Measurements from ENCODE around the gene BMPR1B.

DNA sequence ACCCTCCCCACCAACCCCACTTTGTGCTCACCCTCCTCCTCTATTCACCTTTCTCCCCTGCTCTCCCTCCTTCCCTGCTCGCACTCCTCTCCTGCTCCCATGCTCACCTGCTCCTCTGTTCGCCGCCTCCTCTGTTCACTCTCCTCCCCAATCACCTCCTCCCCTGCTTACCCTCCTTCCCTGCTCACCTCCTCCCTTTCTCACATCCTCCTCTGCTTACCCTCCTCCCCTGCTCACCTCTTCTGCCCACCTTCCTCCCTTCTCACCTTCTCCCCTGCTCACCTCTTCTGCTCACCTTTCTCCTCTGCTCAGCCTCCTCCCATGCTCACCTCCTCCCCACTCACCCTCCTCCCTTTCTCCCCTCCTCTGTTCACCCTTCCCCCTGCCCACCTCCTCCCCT is 433.8 kb downstream of the BMPR1B start:
- no peak for TF ChIP-seq POLR2AphosphoS5 (IDR thresholded peaks at IDR 0.05)
- TF ChIP-seq, protein P1, sequence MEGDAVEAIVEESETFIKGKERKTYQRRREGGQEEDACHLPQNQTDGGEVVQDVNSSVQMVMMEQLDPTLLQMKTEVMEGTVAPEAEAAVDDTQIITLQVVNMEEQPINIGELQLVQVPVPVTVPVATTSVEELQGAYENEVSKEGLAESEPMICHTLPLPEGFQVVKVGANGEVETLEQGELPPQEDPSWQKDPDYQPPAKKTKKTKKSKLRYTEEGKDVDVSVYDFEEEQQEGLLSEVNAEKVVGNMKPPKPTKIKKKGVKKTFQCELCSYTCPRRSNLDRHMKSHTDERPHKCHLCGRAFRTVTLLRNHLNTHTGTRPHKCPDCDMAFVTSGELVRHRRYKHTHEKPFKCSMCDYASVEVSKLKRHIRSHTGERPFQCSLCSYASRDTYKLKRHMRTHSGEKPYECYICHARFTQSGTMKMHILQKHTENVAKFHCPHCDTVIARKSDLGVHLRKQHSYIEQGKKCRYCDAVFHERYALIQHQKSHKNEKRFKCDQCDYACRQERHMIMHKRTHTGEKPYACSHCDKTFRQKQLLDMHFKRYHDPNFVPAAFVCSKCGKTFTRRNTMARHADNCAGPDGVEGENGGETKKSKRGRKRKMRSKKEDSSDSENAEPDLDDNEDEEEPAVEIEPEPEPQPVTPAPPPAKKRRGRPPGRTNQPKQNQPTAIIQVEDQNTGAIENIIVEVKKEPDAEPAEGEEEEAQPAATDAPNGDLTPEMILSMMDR (IDR thresholded peaks at IDR 0.05), result no peak
- TF ChIP-seq POLR2A (IDR thresholded peaks at IDR 0.05), result no peak

Data from gastroesophageal sphincter (tissue), 3 donors.